Effector memory CD8-positive, alpha-beta T cell (primary cell): ENCODE results near the gene ZNF771.
"Not testable (repeated sequence)": the region's sequence is repeated elsewhere in the genome, so short reads cannot be mapped to it uniquely, and the experiment has no call there.

Experiments used
- ATAC-seq: fragments of 150-1000 bp; cut with Tn5 transposase; replicated peaks from 2 replicates; pipeline ENCODE4 v1.10.0; 2021; ENCODE audit warnings: mild to moderate bottlenecking, moderate library complexity
- DNase-seq, 3 experiments: peaks; one replicate each; pipeline ENCODE4 v3.0.0; 2021
- H3K27ac Mint-ChIP-seq, 2 donors: one replicate each; pipeline ENCODE4 v1.8.0; 2022; ENCODE audit warnings: mild to moderate bottlenecking in 2 of 2, mixed read lengths in 2 of 2, moderate library complexity in 2 of 2
- H3K27me3 Mint-ChIP-seq, 2 donors: one replicate each; pipeline ENCODE4 v1.8.0; 2022; ENCODE audit warnings: mixed read lengths in 2 of 2
- H3K36me3 Mint-ChIP-seq: one replicate; pipeline ENCODE4 v1.8.0; 2022; ENCODE audit warnings: mild to moderate bottlenecking, moderate library complexity, mixed read lengths; ENCODE audit not compliant: insufficient read depth
- H3K4me1 Mint-ChIP-seq, 2 donors: one replicate each; pipeline ENCODE4 v1.8.0; 2022; ENCODE audit warnings: low read depth in 2 of 2, mixed read lengths in 2 of 2
- H3K4me3 Mint-ChIP-seq, 2 donors: one replicate each; pipeline ENCODE4 v1.8.0; 2022; ENCODE audit warnings: mild to moderate bottlenecking in 2 of 2, mixed read lengths in 2 of 2, moderate library complexity in 2 of 2
- H3K9me3 Mint-ChIP-seq, 2 donors: one replicate each; pipeline ENCODE4 v1.8.0; 2022; ENCODE audit warnings: mixed read lengths in 2 of 2

The ZNF771 gene

DNA sequence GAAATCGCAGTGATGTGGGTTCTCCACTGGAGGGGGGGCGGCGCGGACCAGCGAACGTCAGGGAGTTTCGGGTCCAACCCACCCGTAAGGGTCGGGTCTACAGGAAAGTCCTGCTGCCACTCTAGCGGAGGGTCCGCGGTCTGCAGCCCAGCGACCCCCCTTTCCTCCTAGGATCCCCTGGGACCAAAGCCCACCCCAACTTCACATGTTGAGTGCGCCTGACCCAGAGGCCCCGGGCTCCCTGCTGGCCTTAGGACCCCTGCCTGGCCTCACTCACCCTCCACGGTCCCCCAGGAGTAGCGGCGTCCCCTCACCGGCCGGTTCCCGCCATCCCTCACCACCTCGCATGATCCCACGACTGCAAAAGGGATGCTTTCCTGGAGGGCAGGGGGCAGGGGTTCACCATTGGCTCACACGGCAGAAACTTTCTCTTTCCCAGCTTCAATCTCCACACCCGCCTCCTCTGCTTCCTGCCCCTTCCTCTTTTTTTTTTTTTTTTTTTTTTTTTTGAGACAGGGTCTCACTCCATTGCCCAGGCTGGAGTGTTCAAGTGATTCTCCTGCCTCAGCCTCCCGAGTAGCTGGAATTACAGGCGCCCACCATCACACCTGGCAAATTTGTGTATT is 28.1 kb upstream of the ZNF771 start:
- H3K9me3 Mint-ChIP-seq = no peaks in the 10 kb centered on the region
- H3K27ac Mint-ChIP-seq = peak overlapping the region; percentile 100
- ATAC-seq (no peak), DNase-seq (no peak)
- peak overlapping the region; percentile 97 to 100 for H3K4me3 Mint-ChIP-seq
- peaks cover 53 to 63% of the 10 kb centered on the region in 2 donors for H3K4me1 Mint-ChIP-seq
- H3K27me3 Mint-ChIP-seq = no peaks in the 10 kb centered on the region
- H3K36me3 Mint-ChIP-seq = peaks cover 29% of the 10 kb centered on the region

DNA sequence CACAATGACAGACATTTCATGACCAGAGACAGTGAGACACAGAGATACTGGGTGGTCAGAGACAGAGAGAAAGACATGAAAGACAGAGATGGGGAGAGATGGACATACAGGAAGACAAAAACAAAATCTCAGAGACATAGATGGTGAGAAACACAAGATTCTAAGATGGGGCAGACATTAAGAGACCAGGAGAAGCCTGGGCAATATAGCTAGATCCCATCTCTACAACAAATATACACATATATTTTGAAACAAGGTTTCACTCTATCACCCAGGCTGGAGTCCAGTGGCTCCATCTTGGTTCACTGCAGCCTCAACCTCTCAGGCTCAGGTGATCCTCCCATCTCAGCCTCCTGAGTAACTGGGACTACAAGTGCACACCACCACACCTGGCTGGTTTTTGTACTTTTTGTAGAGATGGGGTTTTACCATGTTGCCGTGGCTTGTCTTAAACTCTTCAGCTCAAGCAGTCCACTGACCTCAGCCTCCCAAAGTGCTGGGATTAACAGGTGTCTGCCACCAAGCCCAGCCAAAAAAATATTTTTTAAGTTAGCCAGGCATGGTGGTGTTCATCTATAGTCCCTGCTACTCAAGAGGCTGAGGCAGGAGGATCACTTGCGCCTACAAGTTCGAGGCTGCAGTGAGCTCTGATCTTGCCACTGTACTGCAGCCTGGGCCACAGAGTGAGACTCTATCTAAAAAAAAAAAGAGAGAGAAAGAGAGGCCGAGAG is 27.2 kb upstream of the ZNF771 start:
- Mint-ChIP-seq H3K27me3 (no peaks in the 10 kb centered on the region), H3K27ac (peak overlapping the region; percentile 100), H3K9me3 (no peaks in the 10 kb centered on the region), H3K4me1 (peaks cover 53 to 63% of the 10 kb centered on the region in 2 donors), H3K4me3 (peak overlapping the region; percentile 97 to 100), H3K36me3 (peaks cover 29% of the 10 kb centered on the region)
- ATAC-seq (no peak), DNase-seq (no peak)

DNA sequence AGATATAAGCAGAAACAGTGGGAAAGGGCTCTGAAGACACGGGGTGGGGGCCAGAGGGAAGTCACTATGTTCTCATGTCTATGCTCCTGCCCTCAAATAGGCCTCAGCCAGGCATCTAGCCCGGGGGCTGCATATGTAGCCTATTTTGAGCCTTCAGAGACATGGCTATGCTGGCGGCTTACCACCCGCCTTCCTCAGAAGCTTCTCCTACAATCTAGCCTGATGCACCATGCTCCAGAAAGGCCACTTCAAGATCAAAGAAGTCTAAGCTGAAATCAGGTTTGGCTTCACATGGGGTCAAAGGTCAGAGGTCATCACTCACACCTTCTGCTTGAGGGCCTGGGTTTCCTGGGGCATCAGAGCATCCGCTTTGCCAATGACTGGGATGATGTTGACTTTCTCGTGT is 26.6 kb upstream of the ZNF771 start:
- no peak for ATAC-seq
- Mint-ChIP-seq H3K9me3 (no peaks in the 10 kb centered on the region), H3K4me3 (peak overlapping the region; percentile 97 to 100), H3K27me3 (no peaks in the 10 kb centered on the region), H3K27ac (peak overlapping the region; percentile 97 to 100), H3K4me1 (peaks cover 53 to 63% of the 10 kb centered on the region in 2 donors), H3K36me3 (peaks cover 29% of the 10 kb centered on the region)
- no peak for DNase-seq

DNA sequence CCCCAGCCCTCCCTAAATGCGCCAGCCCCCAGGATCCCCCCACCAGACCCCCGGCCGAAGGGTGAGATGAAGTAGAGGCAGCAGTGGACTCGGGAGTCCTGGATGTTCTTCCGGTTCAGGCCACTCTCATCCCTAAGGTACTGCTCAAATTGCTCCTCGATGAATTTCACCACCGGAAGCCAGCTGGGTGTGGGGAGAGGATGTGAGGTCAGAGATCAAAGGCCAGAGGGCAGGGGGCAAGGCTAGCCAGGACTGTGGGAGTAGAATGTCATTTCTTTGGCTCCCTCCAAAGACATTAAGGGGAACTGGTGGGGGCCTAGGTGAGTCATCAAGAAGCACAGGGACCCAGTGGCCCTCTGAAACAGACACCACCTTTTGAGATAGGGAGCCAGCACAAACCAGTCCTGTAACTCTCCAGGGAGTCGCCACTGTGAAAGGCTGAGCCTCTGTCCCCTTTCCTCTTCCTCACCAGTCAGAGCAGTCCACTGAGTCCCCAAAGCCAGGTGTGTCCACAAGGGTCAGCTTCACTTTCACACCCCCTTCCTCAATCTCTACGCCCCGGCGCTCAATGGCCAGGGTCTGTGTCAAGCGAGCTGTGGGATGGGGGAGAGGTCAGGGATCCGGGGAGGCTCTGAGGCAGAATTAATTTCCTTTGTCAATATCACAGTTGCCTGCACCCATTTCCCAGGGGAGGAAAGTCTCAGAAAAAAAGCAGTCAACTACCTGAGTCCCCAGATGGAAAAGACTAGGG is 25.9 kb upstream of the ZNF771 start:
- Mint-ChIP-seq H3K27me3 (no peaks in the 10 kb centered on the region), H3K9me3 (no peaks in the 10 kb centered on the region), H3K4me3 (peak overlapping the region; percentile 97 to 100), H3K36me3 (peaks cover 29% of the 10 kb centered on the region), H3K4me1 (peaks cover 53 to 63% of the 10 kb centered on the region in 2 donors), H3K27ac (peak overlapping the region; percentile 97 to 100)
- ATAC-seq (no peak), DNase-seq (no peak)

DNA sequence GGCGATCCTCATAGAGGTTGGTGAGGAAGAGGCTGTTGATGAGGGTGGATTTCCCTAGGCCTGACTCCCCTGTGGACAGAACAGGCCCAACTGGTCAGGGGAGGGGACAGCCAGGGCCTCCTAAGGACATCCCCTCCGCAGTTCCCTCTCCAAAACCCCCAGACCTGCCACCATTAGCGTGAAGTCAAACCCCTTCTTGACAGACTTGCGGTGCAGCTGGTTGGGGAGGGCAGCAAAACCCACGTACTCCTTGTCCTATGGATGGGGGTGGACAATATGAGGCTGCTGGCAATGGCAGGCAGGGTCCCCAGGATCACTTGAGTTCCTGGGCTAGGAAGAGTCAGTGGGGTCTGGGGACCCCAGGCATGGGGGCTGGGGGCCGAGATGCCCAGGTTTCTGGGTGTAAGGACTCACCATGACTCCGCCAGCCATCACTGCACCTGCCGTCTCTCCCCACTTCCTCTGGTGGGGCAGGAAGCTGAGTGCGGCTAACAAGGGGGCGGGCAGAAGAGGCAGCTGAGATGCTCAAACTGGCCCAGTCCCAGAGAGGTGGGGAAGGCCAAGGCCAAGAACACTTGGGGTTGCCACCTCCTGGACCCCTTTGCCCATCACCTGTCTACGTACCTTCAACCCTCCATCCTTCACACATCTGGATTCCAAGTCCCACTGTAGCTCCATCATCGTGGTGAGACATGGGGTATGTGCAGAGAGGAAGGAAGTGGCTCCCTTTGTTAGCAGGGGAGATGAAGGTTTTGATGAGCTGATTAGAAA is 25.1 kb upstream of the ZNF771 start, which contains the start of gene SEPTIN1:
Gene SEPTIN1, minus strand, starts transcription at position 451 of the 771 bp plus-strand sequence. Its CDS starts 19 bp downstream, at position 432.
- peaks cover 50 to 59% of the 10 kb centered on the region in 2 donors for H3K4me1 Mint-ChIP-seq
- peak within 1 kb of the TSS; percentile 97 to 100 for H3K4me3 Mint-ChIP-seq
- H3K27ac Mint-ChIP-seq = peak within 1 kb of the TSS; percentile 97 to 100
- peak; percentile 67 to 75 (median 71) for DNase-seq
- peak; percentile 42 for ATAC-seq
- peaks cover 29% of the 10 kb centered on the region for H3K36me3 Mint-ChIP-seq
- H3K9me3 Mint-ChIP-seq = no peaks in the 10 kb centered on the region
- no peaks in the 10 kb centered on the region for H3K27me3 Mint-ChIP-seq

DNA sequence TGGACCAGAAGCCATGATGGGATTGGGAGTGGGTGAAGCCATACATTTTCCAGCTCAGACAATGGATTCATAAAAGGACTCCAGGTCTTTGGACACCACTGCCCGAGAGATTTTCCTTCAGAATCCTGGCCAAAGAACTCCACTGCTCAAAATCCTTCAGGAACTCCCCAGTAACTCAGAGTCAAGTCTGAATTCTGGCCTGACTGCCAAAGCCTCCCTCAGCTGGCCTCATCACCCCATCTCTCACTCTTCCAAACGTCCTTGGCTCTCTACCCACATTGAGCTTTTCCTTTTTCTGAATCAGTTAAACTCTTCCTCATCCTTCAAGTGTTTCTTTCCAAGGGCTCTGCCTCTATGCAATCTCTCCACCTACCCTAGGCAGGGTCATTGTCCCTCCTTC is 23.9 kb upstream of the ZNF771 start:
- Mint-ChIP-seq H3K4me3 (peak overlapping the region; percentile 97 to 100), H3K9me3 (no peaks in the 10 kb centered on the region), H3K27ac (peak overlapping the region; percentile 97 to 100), H3K4me1 (peaks cover 38 to 49% of the 10 kb centered on the region in 2 donors), H3K27me3 (no peaks in the 10 kb centered on the region), H3K36me3 (peaks cover 20% of the 10 kb centered on the region)
- DNase-seq = no peak
- no peak for ATAC-seq

DNA sequence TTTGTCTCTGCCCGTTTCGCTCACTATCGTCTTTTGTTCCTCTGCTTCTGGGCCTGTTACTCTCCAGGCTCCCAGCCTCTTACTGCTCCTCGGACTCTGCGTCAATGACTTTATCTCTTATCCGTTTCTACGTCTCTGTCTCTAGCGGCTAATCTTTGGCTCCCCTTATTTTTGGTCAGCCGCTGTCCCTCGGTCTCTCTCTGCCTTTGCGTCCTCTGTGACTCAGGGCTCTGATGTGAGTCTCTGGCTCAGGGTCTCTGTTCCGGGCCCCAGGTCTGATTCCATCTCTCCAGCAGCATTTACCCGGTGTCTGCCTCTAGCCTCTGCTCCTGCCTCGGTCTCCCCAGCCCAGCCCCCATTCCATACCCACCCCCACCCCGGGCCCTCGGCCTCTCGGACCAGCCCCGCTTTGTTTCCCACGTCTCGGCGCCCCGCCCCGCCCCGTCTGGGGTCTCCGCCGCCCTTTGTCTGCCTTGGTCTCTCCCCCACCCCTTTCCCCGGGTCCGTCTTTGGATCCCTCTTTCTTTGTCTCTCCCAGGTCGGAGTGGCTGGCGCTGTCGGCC is 12.7 kb upstream of the ZNF771 start:
- Mint-ChIP-seq H3K4me1 (peaks cover 23 to 24% of the 10 kb centered on the region in 2 donors), H3K27me3 (no peaks in the 10 kb centered on the region), H3K4me3 (peak overlapping the region; percentile 67 to 83), H3K9me3 (no peaks in the 10 kb centered on the region), H3K36me3 (peaks cover 8% of the 10 kb centered on the region), H3K27ac (peak overlapping the region; percentile 73 to 77)
- no peak for ATAC-seq
- no peak for DNase-seq

DNA sequence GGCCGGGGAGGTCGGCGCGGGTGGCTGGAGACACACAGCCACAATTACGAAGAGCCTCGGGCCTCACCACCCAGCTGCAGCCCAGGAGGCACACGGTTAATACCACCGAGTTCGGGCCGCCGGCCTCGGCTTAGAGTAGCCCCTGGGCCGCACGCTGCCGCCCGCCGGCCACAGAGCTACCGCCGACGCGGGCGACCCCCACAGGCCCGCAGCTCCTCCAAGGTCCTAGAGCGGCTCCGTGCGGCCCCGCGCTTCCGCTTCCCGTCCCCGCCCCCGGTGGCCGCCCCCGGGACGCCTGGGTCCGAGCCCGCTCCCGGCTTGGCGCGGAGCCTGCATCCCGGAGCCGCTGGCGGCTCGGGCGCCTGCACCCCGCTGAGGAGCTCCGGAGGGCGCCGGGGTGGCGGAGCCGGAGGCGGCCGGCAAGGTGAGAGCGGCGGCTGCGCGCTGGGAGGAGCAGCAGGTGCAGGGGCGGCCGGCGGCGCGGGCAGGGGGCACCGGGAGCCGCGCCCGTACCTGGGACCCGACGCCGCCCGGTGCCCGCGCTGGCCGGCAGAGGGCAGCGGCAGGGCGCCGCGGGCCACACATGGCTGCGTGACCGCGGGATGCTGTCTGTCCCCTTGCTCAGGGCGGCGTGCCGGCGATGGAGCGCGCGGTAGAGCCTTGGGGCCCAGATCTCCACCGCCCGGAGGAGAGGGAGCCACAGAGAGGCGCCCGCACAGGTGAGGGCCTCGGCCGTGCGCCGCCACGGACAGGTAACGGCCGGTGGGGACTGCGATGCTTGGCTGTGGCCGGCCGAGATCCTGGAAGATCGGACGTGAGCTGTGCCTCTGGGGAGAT is 12.0 kb upstream of the ZNF771 start, which contains the start of gene ZNF48:
Gene ZNF48, plus strand, starts transcription at position 266 of the 837 bp plus-strand sequence. Its CDS starts 375 bp downstream, at position 641.
- ATAC-seq (peak; percentile 77), DNase-seq (peak; percentile 31 to 45 (median 43))
- Mint-ChIP-seq H3K27ac (peak within 1 kb of the TSS; percentile 73 to 77), H3K4me3 (peak within 1 kb of the TSS; percentile 67 to 83), H3K9me3 (no peaks in the 10 kb centered on the region), H3K4me1 (peaks cover 28 to 30% of the 10 kb centered on the region in 2 donors), H3K36me3 (peaks cover 13% of the 10 kb centered on the region), H3K27me3 (no peaks in the 10 kb centered on the region)

DNA sequence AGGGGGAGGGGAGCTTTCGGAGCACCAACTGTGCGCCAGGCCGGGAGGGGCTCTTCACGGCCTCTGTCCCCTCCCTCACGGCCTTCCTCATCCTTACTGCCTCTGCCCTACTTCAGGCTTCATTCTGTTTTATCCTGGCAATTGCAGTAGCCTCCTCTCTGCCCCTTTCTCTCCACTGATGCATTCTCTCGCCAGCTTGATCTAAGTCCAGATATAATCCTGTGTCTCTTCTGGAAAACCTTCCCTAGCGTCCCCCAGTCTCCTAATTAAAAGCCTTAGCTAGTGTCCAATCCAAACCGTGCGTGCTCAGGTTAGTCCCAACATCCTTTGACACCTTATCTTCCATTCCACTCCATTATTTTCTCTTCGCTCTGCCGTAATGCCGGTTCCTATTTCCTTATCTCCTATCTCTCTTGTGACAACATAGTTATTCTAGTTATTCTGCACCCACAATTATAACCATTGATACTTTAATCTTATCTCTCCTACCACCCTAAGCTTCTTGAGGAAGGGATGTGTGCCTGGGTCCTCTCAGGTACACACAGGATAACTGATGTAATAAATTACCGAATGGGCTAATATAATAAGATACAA is 11.3 kb upstream of the ZNF771 start:
- Mint-ChIP-seq H3K4me1 (peaks cover 29 to 33% of the 10 kb centered on the region in 2 donors), H3K27me3 (no peaks in the 10 kb centered on the region), H3K4me3 (peak overlapping the region; percentile 67 to 83), H3K27ac (peak overlapping the region in 1 of 2 donors; percentile 70), H3K9me3 (no peaks in the 10 kb centered on the region), H3K36me3 (peaks cover 14% of the 10 kb centered on the region)
- no peak for ATAC-seq
- DNase-seq = no peak

DNA sequence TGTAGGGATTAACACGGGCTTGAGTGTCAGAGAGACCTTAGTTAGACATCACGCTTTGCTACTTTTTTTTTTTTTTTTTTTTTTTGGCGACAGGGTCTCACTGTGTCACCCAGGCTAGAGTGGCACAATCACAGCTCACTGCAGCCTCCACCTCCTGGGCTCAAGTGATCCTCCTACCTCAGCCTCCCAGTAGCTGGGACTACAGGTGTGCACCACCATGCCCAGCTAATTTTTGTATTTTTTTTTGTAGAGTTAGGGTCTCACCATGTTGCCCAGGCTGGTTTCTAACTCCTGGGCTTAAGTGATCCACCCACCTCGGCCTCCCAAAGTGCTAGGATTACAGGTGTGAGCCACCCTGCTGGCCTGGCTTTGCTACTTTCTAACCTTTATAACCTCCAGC is 10.8 kb upstream of the ZNF771 start:
- DNase-seq, H3K27me3 Mint-ChIP-seq, H3K9me3 Mint-ChIP-seq, ATAC-seq: not testable (repeated sequence)
- Mint-ChIP-seq H3K27ac (peak overlapping the region in 1 of 2 donors; percentile 62), H3K36me3 (peaks cover 16% of the 10 kb centered on the region), H3K4me1 (peaks cover 29 to 36% of the 10 kb centered on the region in 2 donors), H3K4me3 (peak overlapping the region; percentile 67 to 83)

DNA sequence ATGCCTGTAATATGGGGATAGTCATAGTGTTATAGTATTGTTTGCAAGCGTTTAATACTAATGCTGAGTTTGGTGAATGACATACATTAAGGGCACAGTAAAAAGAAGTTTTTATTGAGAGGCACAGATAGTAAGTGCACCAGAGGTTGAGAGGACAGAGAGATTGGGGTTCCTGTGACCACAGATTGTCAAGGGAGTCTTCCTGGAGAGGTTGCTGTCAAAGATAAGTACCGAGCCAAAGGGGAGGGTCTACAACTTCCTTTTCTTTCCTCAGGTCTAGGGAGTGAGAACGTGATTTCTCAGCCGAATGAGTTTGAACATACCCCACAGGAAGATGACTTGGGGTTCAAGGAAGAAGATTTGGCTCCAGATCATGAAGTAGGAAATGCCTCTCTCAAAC is 10.3 kb upstream of the ZNF771 start:
- peak overlapping the region in 1 of 2 donors; percentile 62 for H3K27ac Mint-ChIP-seq
- H3K4me1 Mint-ChIP-seq = peaks cover 29 to 36% of the 10 kb centered on the region in 2 donors

More for the DNA sequence above, 10.3 kb upstream of the ZNF771 start:
- Mint-ChIP-seq H3K9me3 (no peaks in the 10 kb centered on the region), H3K27me3 (no peaks in the 10 kb centered on the region), H3K36me3 (peaks cover 16% of the 10 kb centered on the region), H3K4me3 (peak overlapping the region; percentile 67 to 83)
- DNase-seq = no peak
- ATAC-seq = no peak
